Gastroesophageal sphincter (tissue), 3 donors: ENCODE data around the gene DDX20.

Source experiments
- EP300 ChIP-seq: sonication (generic); formaldehyde crosslinking; IDR thresholded peaks from one replicate; pipeline ENCODE4 v1.6.1; 2017; ENCODE audit warnings: antibody characterized with exemption, mild to moderate bottlenecking
- TF ChIP-seq, protein P1 (sequence below), 4 experiments: fragments of 200-600 bp in 2 of 4; fragments of 450-650 bp in 2 of 4; sonication (generic) in 1 of 4; IDR thresholded peaks; one replicate each; pipeline ENCODE4 v1.5.1; 2017 to 2019; ENCODE audit warnings: antibody characterized with exemption in 4 of 4, mild to moderate bottlenecking in 2 of 4, moderate library complexity in 2 of 4

DNA sequence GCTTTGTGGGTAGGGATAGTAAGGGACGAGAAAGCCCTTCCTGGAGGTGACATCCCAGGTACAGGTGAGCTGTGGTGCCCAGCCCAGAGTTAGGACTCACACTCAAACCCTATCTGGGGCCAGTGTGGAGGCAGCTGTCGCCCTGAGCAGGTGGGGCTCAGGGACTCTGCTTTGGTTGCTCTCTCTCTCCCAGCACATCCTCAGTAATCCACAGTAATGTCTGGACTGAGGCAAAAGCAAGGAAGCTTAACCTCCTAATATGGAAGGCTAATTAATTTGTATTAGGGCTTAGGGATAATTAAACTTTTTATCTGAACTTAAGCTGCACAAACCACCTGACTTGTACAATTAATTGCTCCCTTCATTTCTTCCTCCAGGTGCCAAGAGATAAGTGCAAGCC lies 38.2 kb downstream of the DDX20 start:
- no peak for TF ChIP-seq EP300
- TF ChIP-seq, protein P1, sequence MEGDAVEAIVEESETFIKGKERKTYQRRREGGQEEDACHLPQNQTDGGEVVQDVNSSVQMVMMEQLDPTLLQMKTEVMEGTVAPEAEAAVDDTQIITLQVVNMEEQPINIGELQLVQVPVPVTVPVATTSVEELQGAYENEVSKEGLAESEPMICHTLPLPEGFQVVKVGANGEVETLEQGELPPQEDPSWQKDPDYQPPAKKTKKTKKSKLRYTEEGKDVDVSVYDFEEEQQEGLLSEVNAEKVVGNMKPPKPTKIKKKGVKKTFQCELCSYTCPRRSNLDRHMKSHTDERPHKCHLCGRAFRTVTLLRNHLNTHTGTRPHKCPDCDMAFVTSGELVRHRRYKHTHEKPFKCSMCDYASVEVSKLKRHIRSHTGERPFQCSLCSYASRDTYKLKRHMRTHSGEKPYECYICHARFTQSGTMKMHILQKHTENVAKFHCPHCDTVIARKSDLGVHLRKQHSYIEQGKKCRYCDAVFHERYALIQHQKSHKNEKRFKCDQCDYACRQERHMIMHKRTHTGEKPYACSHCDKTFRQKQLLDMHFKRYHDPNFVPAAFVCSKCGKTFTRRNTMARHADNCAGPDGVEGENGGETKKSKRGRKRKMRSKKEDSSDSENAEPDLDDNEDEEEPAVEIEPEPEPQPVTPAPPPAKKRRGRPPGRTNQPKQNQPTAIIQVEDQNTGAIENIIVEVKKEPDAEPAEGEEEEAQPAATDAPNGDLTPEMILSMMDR (IDR thresholded peaks at IDR 0.05), result no peak
